ENCODE data around the gene PRKG1.

PRKG1 gene

DNA sequence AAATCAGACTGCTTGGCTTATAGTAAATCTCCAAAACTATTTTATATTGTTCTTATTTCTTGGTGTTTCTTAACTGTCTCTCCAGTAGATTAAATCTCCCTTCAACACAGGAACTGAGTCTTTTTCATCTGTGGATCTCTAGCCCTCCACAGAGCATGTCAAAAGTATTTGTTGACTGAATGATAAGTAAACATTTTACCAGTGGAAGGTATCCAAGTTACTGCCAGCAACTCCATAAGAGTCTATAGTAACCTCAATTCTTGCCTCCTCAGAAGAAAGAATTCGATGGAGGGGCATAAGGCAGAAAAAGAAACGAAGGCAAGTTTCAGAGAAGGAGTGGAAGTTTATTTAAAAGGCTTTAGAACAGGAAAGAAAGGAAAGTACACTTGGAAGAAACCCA lies 945.9 kb downstream of the PRKG1 start:
- TF ChIP-seq EZH2phosphoT487 (IDR thresholded peaks at IDR 0.05; ENCODE audit: low read depth), result no peak
- TF ChIP-seq, protein P1, sequence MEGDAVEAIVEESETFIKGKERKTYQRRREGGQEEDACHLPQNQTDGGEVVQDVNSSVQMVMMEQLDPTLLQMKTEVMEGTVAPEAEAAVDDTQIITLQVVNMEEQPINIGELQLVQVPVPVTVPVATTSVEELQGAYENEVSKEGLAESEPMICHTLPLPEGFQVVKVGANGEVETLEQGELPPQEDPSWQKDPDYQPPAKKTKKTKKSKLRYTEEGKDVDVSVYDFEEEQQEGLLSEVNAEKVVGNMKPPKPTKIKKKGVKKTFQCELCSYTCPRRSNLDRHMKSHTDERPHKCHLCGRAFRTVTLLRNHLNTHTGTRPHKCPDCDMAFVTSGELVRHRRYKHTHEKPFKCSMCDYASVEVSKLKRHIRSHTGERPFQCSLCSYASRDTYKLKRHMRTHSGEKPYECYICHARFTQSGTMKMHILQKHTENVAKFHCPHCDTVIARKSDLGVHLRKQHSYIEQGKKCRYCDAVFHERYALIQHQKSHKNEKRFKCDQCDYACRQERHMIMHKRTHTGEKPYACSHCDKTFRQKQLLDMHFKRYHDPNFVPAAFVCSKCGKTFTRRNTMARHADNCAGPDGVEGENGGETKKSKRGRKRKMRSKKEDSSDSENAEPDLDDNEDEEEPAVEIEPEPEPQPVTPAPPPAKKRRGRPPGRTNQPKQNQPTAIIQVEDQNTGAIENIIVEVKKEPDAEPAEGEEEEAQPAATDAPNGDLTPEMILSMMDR (IDR thresholded peaks at IDR 0.05; ENCODE audit: low read depth, low read length), result no peak
- Histone ChIP-seq H3K27ac (ENCODE audit: low read length) (no peak overlapping the region), H2AFZ (ENCODE audit: low read depth, low read length) (no peak overlapping the region), H3K27me3 (ENCODE audit: low read depth, low read length) (no peaks in the 10 kb centered on the region), H4K20me1 (ENCODE audit: insufficient read depth, low read length) (no peaks in the 10 kb centered on the region), H3K4me1 (ENCODE audit: low read length) (no peaks in the 10 kb centered on the region), H3K4me2 (ENCODE audit: low read length) (no peak overlapping the region), H3K4me3 (ENCODE audit: low read length) (no peak overlapping the region), H3K79me2 (ENCODE audit: low read length) (no peaks in the 10 kb centered on the region), H3K9ac (ENCODE audit: low read length) (no peak overlapping the region), H3K36me3 (replicated peaks; ENCODE audit: low read depth, low read length) (no peaks in the 10 kb centered on the region), H3K9me3 (ENCODE audit: insufficient read depth, low read length) (no peaks in the 10 kb centered on the region)

DNA sequence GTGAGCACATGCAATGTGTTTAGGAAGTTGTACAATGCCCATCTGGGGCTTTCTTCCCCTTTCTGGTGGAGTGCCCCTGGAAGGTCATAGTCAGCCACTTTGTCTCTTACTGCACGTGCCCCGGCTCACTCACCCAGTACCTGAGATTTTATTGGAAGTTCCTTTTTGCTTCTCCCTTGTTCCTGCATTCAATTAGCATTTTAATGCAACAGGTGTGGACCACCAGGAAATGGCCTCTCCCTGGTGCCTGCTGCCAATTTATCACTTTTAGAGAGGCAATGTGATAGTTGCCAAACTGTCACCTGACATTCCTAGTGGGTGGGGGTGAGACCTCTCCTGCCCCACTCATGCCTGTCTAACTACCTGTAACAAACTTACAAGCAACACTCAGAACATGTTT lies 946.4 kb downstream of the PRKG1 start:
- no peaks in the 10 kb centered on the region for H4K20me1 ChIP-seq (ENCODE audit: insufficient read depth, low read length)
- H2AFZ ChIP-seq (ENCODE audit: low read depth, low read length), result no peak overlapping the region
- H3K36me3 ChIP-seq (replicated peaks; ENCODE audit: low read depth, low read length), result no peaks in the 10 kb centered on the region
- no peaks in the 10 kb centered on the region for H3K27me3 ChIP-seq (ENCODE audit: low read depth, low read length)
- H3K4me1 ChIP-seq (ENCODE audit: low read length), result no peaks in the 10 kb centered on the region
- H3K4me2 ChIP-seq (ENCODE audit: low read length), result no peak overlapping the region
- no peak overlapping the region for H3K9ac ChIP-seq (ENCODE audit: low read length)
- no peaks in the 10 kb centered on the region for H3K79me2 ChIP-seq (ENCODE audit: low read length)
- H3K4me3 ChIP-seq (ENCODE audit: low read length), result no peak overlapping the region
- H3K9me3 ChIP-seq (ENCODE audit: insufficient read depth, low read length), result no peaks in the 10 kb centered on the region
- no peak for TF ChIP-seq EZH2phosphoT487 (IDR thresholded peaks at IDR 0.05; ENCODE audit: low read depth)
- TF ChIP-seq, protein P1 (IDR thresholded peaks at IDR 0.05; ENCODE audit: low read depth, low read length), result no peak
- no peak overlapping the region for H3K27ac ChIP-seq (ENCODE audit: low read length)

DNA sequence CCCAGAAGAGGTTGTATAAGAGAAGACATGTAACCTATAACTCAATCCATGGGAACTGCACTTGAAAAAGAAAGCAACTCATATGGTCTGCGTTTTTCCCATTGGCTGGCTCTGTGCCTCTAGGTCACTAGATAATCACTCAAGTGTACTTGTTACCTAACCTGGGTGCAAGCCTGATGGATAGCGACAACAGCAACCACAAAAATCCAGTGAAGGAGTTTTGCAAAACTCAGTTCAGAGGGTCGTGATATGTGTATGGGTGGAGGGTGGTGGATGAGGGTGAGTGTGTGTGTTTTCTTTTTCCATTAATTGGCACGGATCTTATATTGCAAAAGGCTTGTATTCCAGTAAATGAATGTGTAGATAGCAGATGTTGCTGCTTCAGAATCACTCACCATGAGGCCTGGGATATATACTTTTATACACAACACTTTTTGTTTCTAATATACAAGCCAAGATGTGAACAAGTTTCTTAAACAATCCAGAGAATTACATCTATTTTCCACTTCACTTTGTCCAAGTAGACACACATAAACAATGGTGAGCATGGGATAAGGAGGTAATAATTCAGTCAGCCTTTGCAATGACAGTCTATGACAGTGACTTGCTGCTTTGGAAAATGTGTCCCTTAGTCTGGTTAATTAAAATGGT lies 952.9 kb downstream of the PRKG1 start:
- Histone ChIP-seq H3K27me3 (ENCODE audit: low read depth, low read length) (no peaks in the 10 kb centered on the region), H2AFZ (ENCODE audit: low read depth, low read length) (no peak overlapping the region), H3K4me1 (ENCODE audit: low read length) (no peaks in the 10 kb centered on the region), H3K27ac (ENCODE audit: low read length) (no peak overlapping the region), H4K20me1 (ENCODE audit: insufficient read depth, low read length) (no peaks in the 10 kb centered on the region), H3K79me2 (ENCODE audit: low read length) (no peaks in the 10 kb centered on the region), H3K4me3 (ENCODE audit: low read length) (no peak overlapping the region), H3K36me3 (replicated peaks; ENCODE audit: low read depth, low read length) (no peaks in the 10 kb centered on the region), H3K9me3 (ENCODE audit: insufficient read depth, low read length) (no peaks in the 10 kb centered on the region), H3K9ac (ENCODE audit: low read length) (no peak overlapping the region), H3K4me2 (ENCODE audit: low read length) (no peak overlapping the region)
- TF ChIP-seq, protein P1 (IDR thresholded peaks at IDR 0.05; ENCODE audit: low read depth, low read length), result no peak
- no peak for TF ChIP-seq EZH2phosphoT487 (IDR thresholded peaks at IDR 0.05; ENCODE audit: low read depth)

DNA sequence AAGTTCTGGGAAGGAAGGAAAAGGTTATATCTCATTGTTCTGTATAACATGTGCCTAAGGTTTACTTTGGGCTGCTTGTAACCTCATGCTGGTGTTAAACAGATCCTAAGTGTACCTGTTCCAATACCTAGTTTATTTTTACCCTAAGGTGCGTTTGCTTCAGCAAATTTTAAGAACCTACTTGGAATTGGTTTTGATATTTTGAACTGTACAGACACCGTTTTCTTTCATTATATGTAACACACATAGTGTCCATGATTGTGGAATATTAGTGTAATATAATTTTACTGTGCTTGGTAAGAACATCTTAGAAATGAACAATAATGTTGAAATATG lies 954.2 kb downstream of the PRKG1 start:
- Histone ChIP-seq H3K4me3 (ENCODE audit: low read length) (no peak overlapping the region), H3K9ac (ENCODE audit: low read length) (no peak overlapping the region), H3K79me2 (ENCODE audit: low read length) (no peaks in the 10 kb centered on the region), H3K9me3 (ENCODE audit: insufficient read depth, low read length) (no peaks in the 10 kb centered on the region), H3K36me3 (replicated peaks; ENCODE audit: low read depth, low read length) (no peaks in the 10 kb centered on the region), H2AFZ (ENCODE audit: low read depth, low read length) (no peak overlapping the region), H3K4me2 (ENCODE audit: low read length) (no peak overlapping the region), H4K20me1 (ENCODE audit: insufficient read depth, low read length) (no peaks in the 10 kb centered on the region), H3K27me3 (ENCODE audit: low read depth, low read length) (no peaks in the 10 kb centered on the region), H3K4me1 (ENCODE audit: low read length) (no peaks in the 10 kb centered on the region), H3K27ac (ENCODE audit: low read length) (no peak overlapping the region)
- TF ChIP-seq, protein P1 (IDR thresholded peaks at IDR 0.05; ENCODE audit: low read depth, low read length), result no peak
- no peak for TF ChIP-seq EZH2phosphoT487 (IDR thresholded peaks at IDR 0.05; ENCODE audit: low read depth)

Measured in OCI-LY3 (cell line).